ENCODE measurements around the gene SURF1.
A peak's percentile ranks its signal among the peaks of the same experiment; 100 is the strongest.

DNA sequence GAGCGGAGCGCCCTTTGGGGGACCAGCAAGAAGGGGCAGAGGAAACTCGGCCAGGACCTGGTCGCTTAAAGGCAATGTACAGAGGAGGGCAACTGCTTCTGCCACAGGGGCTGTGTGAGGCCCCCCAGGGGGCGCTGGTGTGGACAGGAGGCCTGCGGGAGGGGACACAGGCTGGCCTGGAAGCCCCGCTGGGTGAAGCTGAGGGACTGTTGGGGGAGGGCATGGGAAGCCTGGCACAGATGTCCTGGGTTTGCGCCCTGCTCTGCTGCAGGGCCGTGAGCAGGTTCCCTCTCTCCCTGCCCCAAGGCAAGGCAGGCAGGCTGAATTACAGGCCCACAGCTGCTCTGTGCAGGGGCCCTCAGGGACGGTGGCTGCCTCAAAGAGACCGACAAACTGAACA lies 13.7 kb downstream of the SURF1 start:
- TF ChIP-seq, protein P1, sequence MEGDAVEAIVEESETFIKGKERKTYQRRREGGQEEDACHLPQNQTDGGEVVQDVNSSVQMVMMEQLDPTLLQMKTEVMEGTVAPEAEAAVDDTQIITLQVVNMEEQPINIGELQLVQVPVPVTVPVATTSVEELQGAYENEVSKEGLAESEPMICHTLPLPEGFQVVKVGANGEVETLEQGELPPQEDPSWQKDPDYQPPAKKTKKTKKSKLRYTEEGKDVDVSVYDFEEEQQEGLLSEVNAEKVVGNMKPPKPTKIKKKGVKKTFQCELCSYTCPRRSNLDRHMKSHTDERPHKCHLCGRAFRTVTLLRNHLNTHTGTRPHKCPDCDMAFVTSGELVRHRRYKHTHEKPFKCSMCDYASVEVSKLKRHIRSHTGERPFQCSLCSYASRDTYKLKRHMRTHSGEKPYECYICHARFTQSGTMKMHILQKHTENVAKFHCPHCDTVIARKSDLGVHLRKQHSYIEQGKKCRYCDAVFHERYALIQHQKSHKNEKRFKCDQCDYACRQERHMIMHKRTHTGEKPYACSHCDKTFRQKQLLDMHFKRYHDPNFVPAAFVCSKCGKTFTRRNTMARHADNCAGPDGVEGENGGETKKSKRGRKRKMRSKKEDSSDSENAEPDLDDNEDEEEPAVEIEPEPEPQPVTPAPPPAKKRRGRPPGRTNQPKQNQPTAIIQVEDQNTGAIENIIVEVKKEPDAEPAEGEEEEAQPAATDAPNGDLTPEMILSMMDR (IDR thresholded peaks at IDR 0.05): peak; percentile 21
- no peak for TF ChIP-seq EZH2 (IDR thresholded peaks at IDR 0.05; ENCODE audit: borderline replicate concordance, insufficient read depth, low read depth, low read length, poor library complexity, severe bottlenecking)

All from B cell (primary cell).